ENCODE measurements around the gene CLEC2D.
"Not testable (repeated sequence)": the region's sequence is repeated elsewhere in the genome, so short reads cannot be mapped to it uniquely, and the experiment has no call there.

CLEC2D gene

DNA sequence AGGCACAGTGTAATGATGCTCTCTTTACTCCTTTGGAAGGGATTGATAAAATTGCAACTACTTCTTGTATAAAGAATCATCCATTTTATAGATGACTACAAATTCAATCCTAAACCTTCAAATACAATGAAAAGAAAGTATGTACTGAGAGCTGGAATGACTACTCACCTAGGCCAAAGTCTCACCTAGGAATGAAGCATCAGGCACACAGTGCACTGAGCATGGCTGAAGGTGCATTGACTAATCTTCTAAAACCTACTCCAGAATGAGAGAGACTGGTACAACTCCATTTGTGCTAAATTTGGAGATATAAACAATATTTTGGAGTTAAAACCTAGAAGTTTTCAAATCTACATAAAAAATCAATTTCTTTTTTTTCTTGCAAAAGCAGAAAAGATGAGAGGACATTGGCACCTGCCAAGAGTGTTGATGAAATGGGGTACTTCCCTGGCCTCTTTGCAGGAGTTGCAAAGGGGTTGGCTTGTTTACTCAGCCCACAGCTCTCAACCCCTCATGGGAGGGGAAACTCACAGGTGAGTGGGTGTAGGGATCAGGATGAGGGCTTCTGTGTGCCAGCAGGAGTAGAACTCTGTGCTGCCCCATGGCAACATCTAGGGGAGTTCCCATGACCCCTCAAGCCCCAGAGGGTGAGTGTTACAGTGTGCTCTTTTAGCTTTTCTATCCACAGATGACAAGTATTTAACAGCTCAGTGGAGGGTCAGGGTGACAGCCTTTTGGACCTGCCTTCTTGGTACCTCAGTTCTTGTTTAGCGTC is 32.1 kb downstream of the CLEC2D start:
- no peak for FAIRE-seq

DNA sequence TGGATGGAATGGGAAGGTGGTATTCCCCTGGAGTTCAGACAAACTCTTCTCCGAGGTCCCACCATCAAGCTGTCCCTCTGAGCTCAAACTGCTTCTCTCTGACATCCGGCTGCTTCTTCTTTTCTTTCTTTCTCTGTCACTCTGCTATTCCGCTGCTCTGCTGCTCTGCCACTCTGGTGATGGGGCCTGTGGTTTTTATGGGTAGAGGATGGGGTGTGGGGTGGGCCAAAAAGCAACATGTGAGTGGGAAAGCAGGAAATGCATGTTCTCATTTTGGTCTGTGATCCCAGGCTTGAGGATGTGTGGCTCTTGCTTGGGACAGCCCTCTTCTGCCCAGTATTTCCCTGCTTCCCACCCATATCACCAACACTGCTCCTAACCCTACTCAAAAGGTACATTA is 32.7 kb downstream of the CLEC2D start:
- no peak for FAIRE-seq

DNA sequence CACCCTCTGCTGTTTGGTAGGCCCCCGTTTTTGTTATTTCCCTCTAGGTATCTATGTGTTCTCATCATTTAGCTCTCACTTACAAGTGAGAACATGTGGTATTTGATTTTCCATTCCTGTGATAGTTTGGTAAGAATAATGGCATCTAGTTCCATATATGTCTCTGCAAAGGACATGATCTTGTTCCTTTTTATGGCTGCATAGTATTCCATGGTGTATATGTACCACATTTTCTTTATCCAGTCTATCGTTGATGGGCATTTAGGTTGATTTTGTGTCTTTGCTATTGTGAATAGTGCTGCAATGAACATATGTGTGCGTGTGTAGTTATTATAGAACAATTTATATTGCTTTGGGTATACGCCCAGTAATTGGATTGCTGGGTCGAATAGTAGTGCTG is 35.0 kb downstream of the CLEC2D start:
- not testable (repeated sequence) for FAIRE-seq

DNA sequence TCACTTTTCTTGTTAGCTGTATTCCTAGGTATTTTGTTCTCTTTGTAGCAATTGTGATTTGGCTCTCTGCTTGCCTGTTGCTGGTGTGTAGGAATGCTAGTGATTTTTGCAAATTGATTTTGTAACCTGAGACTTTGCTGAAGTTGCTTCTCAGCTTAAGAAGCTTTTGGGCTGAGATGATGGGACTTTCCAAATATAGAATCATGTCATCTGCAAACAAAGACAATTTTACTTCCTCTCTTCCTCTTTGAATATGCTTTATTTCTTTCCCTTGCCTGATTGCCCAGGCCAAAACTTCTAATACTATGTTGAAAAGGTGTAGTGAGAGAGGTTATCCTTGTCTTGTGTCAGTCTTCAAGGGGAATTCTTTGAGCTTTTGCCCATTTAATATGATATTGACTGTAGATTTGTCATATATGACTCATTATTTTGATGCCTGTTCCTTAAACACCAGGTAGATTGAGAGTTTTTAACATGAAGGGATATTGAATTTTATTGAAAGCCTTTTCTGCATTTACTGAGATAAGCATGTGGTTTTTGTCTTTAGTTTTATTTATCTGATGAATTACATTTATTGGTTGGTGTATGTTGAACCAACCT is 36.7 kb downstream of the CLEC2D start:
- FAIRE-seq = no peak

DNA sequence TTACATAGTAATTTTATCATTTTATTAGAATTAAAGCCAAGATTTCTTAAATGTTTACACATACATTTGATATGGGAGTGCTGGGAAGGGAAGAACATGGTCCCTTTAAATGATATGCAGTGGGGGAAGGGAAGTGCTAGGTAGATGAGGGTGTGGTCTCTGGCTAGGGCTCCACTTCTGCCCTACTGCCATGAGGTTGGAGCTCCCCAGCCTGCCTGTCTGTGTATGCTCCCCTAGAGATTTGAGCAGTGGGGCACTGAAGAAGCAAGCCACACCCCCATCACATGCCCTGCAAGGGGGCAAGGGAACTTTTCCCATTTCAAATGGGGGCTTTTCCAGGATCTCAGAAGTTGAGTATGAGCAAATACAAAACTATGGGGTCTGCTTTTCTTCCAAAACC is 37.8 kb downstream of the CLEC2D start:
- FAIRE-seq = no peak

DNA sequence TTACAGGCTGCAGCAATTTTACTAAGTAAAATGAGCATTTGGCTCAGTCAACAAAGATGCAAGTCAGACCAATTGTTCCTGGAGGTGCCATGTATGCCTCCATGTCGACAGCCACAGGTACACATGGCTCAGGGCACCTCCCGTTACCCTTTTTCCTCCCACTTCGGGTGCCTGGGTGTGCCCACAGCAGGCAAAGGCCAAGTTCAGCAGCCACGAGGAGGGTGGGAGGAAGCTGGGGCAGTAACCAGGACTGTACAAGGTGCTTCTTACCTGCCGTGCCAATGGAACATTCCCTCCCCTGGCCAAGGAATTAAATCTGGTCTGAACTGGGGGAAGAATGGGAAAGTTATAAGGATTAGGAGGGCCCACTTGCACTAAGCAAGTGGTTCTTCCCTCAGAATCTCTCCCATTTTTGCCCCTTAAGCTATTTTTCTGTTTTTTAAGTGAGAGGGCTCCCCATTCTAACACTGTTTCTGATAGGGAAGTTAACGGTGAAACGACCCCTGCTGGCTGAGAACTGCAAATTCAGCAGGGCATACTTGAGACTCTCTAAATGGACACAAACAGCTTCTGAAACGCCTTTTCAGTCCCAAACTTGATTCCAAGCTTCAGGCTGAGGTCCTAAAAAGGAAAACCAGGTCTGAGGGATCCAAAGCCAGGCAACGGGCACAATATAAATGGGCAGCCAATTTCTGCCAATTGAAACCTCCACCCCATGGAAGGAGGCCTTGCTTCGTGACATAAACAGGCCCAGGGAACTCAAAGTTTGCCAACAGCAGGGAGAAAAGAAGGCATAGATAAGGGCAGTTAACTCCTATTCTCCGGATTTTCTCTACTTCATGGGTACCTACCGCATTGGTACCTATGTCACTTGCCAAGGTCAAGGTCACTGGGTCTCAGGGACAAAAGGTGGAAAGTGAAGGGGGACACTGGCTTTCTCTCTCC is 38.6 kb downstream of the CLEC2D start:
- no peak for FAIRE-seq

DNA sequence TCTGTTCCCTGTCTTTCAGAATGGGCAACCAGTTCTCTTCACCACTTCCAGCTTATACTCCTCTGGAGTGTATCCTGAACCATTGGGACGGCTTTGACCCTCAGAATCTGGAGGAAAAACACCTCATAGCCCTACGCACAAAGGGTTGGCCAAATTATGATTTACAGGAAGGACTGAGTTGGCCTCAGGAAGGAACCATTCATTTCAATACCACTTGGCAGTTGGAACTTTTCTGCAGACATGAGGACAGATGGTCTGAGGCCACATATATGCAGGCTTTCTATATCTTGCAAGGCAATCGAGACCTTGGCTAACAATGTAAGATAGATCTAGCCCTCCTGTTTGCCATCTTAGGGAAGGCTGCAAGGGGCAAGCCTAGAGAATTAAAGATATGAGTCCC is 39.3 kb downstream of the CLEC2D start:
- FAIRE-seq = no peak

DNA sequence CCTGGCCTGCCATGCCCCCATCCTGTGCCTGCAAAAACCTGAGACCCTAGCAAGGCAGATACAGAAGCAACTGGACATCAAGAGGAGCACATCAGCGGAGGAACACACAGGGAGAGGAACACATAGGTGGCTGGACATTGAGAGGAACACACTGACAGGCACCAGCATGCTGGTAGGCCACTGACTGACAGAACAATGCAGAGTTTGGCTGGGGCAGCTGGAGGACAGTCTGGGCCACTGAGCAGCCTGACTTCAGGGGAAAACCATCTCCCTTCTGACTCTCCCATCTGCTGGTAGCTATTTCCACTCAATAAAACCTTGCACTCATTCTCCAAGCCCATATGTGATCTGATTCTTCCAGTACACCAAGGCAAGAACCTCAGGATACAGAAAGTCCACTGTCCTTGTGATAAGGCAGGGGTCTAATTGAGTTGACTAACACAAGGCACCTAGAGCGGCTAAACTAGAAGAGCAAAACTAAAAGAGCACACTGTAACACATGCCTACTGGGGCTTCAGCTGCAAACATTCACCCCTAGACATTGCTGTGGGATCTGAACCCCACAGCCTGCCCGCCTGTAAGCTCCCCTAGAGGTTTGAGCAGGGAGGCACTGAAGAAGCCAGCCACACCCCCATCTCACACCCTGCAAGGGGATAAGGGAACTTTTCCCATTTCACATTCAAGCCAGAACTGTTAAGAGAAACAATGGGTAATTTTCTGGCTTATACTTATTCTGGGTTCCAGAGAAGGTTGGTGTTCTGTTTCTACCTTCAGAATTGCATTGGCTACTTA is 41.3 kb downstream of the CLEC2D start:
- no peak for FAIRE-seq

DNA sequence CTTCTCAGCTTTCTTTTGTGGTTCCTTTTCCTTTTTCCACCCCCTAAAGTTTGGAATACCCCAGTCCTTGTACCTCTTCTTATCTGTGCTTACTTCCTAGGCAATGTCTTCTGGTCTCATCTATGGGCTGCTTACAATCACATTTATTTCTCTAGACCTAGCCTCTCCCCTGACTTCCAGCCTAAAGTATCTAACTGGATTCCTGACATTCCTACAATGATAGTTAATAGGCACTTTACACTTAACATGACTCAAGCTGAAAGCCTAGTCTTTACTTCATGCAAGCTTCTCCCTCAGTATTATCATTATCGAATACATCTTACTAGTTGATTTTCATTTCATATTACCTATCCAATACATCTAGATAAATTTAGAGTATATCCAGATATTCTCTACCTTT is 42.2 kb downstream of the CLEC2D start:
- FAIRE-seq = no peak

DNA sequence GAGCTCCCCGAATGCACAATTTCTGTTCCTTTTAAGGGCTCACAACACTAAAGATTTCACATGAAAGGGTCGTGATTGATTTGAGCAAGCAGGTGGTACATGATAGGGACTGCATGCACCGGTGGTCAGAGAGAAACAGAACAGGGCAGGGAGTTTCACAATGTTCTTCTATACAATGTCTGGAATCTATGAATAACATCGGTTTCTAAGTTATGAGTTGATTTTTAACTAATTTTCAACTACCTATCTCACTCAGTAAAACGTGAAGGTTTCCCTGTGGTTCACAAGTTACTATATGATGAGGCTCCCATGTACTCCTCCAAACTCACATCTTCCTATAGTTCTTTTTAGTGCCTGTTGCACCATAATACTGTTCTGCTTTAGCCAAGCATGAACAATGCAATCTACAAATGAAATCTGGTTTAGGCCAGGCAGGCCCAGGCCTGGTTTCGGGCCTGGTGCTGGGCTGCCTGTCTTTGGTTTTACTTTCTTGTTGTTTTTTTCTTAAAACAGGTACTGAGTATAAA is 43.6 kb downstream of the CLEC2D start:
- FAIRE-seq = not testable (repeated sequence)

DNA sequence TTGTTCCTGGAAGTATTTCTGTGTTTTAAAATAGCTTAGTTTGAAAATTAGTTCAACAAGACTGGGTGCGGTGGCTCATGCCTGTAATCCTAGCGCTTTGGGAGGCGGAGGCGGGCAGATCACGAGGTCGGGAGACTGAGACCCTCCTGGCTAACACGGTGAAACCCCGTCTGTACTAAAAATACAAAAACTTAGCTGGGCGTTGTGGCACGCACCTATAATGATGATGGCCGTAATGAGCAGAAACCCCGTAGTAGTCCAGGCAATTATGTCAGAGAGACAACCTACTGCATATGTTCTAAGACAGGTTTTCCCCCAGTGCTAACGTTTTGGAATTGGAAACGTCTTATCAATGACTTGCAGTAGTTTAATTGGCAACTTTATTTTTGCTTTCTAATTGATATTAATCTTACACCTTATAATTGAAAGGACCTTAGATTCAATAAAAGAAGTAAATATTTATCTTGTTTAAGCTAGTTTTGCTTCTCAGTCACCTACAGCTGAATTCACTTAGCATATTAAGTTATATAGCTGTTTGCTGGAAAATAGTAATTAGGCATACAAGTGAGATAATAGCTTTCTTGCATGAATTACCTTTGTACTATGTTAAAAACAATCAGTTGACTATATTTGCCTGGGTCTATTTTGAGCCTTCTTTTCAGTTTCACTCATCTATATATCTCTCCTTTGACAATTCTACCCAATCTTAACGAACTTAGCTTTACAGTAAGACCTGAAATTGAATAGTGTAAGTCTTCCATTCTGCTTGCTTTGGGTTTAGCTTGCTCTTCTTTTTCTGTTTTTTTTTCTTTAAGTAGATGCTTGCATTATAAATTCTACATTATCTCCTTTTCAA is 47.8 kb downstream of the CLEC2D start:
- FAIRE-seq = no peak

DNA sequence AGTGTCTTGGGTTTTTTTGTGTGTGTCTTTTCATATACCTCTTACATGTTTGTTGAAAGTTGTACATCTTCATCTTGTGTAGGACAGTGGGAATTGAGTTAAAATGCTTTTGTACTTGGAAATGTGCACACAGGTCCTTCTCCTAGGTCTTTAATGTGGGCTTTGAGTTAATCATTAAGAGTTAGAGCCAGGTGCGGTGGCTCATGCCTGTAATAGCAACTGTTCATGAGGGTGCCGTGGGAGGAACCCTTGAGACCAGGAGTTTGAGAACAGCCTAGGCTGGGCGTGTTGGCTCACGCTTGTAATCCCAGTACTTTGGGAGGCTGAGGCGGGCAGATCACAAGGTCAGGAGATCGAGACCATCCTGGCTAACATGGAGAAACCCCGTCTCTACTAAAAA is 49.5 kb downstream of the CLEC2D start:
- no peak for FAIRE-seq

DNA sequence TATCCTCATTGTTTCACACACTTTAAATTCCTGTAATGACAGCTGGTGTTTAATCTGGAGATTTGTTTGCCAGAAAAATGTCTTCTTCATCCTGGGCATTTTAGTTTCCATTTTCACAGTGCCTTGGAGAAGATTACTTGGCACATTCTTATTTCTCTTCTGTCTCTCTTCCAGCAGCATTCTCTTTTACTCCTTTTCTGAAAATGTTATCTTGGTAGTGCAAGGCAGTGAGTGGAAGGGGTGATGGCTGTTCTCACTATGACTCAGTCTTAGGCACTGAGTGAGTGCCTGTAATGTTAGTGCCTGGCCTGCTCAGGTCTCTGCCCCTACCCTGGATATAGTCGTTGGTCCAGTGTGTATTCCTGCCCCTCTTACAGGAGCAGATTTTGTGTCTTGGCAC is 50.3 kb downstream of the CLEC2D start:
- no peak for FAIRE-seq

DNA sequence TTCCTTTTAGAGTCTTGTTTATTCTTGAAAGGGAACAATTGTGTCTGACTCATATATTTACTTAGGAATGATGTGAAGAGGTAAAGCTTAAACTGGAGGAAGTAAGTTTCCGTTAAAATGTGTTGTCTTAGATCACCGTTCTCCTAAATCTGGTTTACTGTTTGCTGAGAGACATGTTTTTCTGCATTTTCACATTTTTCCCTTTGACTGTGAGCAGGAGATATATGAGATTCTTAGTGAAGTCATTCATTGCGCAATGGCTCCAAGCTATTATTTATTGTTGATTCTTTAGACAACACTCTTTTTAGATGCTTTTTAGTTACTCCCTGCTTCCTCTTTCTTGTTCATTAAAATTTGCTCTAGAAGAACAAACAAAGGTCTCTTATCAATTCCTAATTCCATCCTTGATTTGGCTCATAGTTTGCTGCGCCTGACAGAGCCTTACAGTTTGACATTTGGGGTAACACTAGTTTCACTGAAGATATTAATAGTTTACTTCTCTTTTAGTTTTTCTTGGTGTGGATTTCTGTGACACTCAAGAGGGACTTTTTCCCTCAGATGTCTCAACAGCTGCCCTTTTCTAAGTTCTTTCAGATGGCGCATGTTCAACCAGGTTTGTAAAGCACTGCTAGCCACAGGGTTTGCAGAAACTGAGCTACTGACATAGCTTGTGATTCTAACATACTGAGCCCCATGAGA is 52.0 kb downstream of the CLEC2D start:
- FAIRE-seq = no peak

DNA sequence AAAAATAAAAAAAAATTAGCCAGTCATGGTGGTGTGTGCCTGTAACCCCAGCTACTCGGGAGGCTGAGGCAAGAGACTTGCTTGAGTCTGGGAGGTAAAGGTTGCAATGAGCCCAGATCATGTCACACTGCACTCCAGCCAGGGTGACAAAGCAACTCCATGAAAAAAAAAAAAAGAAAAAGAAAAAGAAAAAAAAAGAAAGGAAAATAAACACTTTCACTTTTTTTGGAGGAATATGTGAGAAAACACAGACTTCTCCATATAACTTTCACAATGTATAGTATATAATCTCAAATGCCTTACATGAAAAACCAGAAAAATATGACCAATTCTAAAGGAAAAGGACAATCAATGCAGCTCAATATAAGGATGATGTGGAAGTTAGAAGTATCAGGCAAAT is 54.5 kb downstream of the CLEC2D start:
- FAIRE-seq = no peak

DNA sequence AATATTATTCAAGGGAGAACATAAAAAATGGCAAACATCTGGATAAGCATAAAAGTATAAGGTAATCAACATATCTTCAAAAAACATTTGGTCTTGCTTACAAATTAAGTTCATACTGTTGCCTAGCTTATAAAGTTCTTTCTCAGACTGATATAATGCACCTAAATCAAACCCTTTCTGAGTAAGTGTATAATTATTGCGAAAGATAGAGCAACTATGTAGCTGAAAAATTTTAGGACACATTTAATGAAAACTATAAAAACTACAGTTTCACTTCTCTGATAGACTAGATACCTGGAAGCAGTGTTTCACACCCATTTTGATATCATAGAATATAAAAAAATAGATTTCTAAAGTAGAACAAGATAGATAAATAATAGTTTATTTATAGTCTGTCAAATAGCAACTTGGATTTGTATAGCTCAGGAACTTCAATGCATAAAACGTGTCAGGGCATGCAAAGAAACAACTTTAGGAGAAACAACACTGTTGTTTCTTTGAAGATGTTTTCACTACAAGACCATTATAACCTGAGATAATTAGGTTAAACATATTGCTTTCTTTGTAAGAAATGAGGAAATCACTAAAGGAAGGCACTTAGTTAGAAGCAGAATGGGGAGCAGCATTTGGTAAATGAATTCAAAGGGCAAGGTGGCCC is 55.8 kb downstream of the CLEC2D start:
- no peak for FAIRE-seq

DNA sequence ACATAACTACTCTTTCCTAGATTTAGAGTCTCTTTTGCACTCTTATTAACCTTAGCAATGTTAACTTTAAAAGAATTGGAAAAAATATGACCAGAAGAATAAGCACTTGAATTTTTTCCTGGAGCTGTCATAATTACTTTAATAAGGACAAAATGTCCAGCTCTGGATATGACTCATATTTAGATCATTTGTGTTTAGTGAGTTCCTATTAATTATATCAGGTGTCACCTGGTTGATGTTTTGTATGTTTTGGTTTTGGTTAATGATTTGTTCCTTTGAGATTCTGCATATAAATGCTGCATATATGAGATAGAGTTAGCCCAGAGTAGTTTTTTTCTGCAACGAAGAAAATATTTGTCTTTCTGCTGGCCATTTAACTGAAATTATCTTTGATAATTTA is 58.3 kb downstream of the CLEC2D start:
- no peak for FAIRE-seq

DNA sequence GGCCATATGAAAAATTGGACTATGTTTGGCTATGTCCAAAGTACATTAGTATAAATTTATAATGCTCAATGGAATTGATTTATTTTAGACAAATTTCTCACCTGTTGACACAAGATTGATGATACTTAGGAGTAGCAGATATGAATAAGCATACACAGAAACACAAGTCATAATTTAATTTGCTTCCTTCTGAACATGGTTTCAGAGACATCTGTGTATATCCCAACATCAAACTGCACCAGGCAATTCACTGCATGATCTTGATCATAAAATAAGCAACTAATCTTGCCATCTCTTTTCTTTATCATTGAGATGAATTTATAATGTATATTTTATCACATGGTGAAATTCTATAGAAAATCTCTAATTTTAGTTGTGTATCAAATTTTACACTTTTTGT is 59.6 kb downstream of the CLEC2D start:
- no peak for FAIRE-seq

DNA sequence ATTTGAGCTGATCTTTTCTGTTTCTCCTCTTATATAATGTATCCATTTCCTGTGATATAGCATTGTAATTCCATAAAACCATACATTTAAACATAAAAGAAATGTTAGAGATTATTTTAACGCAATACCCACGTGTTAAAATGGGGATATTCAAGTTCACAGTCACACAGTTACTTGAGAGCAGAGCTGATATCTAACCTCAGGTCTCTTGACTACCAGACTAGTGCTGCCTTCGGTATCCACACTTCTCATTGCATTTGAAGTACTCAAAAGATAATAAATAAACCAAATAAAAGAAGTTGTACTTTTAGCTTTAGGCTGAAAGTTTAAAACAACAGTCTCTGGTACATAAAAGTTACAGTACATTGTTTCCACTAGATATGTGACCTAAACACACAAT is 60.5 kb downstream of the CLEC2D start:
- no peak for FAIRE-seq

DNA sequence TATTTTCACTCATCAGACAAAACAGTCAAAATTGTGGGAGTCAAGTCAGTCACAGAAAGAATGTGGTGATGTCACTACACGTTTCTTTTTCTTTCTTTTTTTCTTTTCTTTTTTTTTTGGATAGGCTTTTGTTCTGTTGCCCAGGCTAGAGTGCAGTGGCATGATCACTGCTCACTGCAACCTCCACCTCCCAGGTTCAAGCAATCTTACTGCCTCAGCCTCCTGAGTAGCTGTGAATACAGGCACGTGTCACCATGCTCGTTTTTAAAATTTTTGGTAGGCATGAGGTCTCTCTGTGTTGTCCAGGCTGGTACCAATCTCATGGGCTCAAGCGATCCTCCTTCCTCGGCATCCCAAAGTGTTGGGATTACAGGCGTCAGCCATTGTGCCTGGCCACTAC is 61.1 kb downstream of the CLEC2D start:
- FAIRE-seq = no peak

All from A204.1 (cell line).